Activated CD8-positive, alpha-beta memory T cell treated with anti-CD3 and anti-CD28 coated beads for 36 hours (primary cell): ENCODE measurements around the gene OPCML. TPM values are rescaled to one million over a fixed set of nuclear protein-coding genes. Genes with fewer than 3 reads are reported as not detected.

Experiments used
- CTCF ChIA-PET: fragments of 350-600 bp; sonication (Branson Sonifier 250); formaldehyde crosslinking; loops from one replicate; lab custom pipeline; 2021; ENCODE audit warnings: antibody characterized with exemption; lab: Charles Lee
- POLR2A ChIA-PET: fragments of 350-600 bp; sonication (Branson Sonifier 250); formaldehyde crosslinking; loops from one replicate; lab custom pipeline; 2021; ENCODE audit warnings: antibody characterized with exemption; lab: Charles Lee
- total RNA-seq, 2 experiments: library from RNA; stranded (reverse); gene quantifications; one replicate each; pipeline ENCODE4 v1.2.3, GENCODE V29; 2021

OPCML gene
- total RNA-seq, 2 experiments from 2014 or later = not detected

- POLR2A ChIA-PET = no interaction called here
- CTCF ChIA-PET = no interaction called here
Measured at GRCh38 chr11:132988411-132988810, 543.9 kb downstream of the OPCML start.

DNA sequence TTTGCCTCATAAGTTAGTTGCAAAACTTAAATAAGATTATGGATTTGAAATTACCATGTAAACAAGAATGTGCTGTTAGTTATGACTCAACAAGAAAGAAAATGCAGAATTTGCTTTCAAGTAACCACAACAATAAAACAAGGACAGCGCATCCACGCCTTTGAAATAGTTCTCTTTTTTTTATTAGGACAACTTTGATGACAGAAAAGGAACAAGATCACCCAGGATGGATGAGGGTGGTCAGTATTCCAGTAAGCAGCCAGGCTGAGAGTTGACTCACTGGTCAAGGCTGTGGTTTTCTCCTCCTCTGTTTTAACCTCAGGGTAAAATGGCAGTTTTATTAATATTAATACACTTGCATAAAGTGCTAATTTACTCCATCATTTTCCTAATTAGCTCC lies 544.4 kb downstream of the OPCML start:
- CTCF ChIA-PET = no interaction called here

DNA sequence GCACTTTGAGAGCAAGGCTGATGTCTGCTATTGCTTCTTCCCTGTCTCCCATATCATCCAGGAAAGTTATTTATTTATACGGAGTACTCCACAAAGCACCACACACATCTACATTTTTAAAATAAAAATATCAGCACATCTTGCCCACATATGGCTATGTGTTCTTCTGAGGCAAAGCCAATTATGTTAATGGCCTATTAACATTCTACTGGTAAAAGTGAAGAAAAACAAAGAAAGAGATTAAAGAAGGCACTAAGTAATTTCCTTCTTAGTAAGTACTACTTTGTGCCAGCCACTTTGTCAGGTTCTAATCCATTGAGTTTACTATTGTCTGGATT lies 548.7 kb downstream of the OPCML start:
- POLR2A ChIA-PET = no interaction called here
- CTCF ChIA-PET = no interaction called here

More for the DNA sequence above, 544.4 kb downstream of the OPCML start:
- POLR2A ChIA-PET = no interaction called here

DNA sequence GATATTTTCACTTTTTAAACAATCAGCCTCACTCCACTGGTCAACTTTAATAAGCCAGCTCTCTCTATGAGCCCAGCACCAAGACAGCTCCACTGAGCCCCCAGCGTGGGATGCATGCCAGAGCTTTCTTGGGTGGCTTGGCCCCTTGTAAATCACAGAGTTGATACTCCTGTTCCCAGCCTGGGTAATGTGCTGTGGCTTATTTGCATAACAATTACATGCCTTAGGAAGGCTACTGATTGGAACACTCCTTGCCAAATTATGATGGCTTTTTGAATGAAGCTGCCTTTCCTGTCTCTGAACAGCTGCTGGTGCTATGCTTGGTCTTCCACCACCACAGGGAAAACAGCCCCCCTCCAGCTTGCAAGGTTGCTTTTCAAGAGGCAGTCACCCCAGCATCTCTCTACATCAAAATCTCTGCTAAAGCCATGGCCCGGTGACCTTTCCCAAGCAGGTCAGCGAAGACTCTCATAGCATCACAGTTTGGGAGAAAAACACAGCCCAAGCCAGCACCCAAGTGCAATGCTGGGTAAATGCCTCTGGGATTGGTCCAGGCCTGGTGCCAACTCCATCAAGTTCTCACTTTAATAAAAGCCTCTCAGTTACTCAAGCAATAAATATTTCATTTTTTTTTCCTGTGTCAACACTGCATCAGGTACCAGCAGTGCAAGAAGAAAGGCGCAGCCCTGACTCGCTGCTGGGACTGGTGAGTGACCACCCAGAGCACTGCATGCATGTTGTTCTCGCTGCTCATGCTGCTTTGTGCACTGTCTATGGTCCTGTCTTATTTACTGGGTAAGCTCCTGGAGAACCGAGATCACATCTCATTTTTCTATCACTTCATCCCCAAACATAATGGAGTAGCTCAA lies 549.3 kb downstream of the OPCML start:
- CTCF ChIA-PET = no interaction called here
- POLR2A ChIA-PET = no interaction called here

DNA sequence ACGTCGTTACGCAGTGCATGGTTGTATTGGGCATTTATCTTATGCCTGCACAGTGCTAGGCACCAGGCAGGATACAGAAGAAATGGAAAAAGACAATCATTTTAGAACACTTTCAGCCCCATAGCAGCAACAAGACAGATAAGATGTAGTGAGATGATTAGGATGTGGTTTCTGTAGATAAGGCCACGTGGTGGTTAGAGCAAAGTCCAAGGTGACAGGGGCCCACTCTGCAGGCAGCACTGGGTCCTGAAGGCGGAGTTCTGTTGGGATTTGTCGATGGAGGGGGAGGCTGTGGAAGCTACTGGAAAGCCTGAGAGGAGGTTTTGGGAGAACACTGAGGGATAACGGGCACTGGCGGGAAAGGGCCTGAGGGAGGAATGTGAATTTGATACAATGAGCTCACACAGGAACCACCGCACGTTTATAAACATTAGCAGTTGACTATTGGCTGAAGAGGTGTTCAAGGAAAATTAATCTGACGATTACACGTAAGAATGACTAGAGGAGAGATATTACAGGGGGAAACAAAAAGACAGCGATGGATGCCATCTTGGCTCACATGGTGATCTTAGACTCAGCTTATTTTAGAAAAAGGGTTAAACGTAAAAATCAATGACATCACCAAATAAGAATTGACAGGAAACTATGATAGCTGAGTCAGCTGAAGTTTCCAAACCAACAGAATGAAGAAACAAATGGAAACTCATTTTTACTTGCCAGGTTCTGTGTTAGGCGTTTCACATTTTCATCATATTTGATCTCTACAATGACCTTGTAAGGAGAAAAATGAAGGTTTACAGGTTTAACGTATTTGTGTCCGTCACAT lies 551.0 kb downstream of the OPCML start:
- ChIA-PET POLR2A (no interaction called here), CTCF (no interaction called here)

DNA sequence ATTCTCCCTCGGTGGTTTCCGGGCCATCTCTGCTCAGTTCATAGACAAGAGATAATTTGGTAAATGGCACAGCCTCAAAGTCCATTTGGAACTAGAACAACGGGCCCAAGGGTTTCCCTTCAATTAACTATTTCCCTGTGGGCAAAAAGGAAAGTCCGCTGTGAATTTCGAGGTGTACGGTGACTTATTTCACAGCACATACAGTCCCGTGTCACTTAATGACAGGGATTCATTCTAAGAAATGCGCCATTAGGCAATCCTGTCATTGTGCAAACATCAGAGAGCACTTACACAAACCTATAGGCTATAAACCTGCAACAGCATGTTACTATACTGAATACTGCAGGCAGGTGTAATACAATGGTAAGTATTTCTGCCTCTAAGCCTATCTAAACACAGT lies 551.6 kb downstream of the OPCML start:
- POLR2A ChIA-PET = no interaction called here
- CTCF ChIA-PET = no interaction called here

GRCh38 chr11:132977746-132978145 lies 554.6 kb downstream of the OPCML start:
- CTCF ChIA-PET = no interaction called here
- POLR2A ChIA-PET = no interaction called here

GRCh38 chr11:132977241-132977640 lies 555.1 kb downstream of the OPCML start:
- POLR2A ChIA-PET = no interaction called here
- CTCF ChIA-PET = no interaction called here

DNA sequence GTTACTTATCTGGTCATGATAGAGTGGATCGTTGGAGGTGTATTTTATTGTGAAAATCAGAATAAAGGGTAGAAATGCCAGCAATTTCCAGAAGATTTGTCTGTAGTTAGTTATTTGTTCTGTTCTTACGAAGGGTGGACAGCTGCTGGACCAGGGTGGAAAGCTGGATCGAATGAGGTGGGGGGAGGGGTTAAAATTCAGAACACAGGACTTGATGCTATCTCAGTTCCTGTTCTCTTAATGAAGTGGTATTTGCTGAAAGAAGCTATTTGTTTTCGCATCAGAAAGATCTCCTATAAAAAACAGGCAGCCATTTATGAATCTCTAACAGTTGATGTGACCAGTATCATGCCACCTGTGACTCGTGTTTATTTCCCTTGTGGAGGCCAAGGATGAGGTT lies 556.2 kb downstream of the OPCML start:
- ChIA-PET POLR2A (no interaction called here), CTCF (no interaction called here)

GRCh38 chr11:132973686-132974085 lies 558.6 kb downstream of the OPCML start:
- ChIA-PET POLR2A (no interaction called here), CTCF (no interaction called here)

DNA sequence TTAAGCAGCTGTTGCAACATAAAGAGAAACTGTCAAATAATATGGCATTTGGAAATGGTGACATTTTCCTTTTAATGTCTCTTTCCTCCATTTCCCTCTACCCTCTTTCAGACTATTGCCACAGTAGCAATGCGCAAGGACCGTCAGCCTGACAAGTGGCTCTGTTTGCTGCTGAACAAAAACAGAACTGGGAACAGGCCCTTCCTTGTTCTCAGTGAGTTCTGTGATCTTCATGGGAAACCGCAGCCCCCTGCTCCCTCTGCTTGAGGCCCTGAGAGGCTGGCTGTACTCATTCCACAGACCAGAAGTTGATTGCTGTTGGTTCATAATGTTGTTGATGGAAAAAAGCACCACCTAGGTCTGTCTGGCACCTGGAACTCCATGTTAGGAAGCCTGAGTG lies 559.7 kb downstream of the OPCML start:
- CTCF ChIA-PET = no interaction called here
- POLR2A ChIA-PET = no interaction called here

DNA sequence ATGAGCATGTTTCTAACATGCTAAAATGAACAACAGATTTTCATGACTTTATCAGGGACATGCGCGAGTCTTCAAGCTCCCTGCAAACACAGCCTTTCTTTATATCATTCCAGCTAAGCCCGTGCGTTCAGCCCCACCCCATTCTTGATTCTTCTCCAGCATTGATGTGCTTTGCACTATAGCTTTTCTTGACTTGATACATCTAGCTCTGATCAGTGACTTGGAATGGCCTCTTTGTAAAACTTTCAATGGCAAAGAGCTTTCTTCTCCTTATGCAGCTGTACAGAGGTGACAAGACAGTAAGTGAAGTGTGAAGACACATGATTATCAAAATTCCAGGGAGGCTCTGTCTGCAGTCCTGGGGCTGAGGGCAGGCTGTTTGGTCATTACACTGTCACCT lies 561.0 kb downstream of the OPCML start:
- CTCF ChIA-PET = no interaction called here

GRCh38 chr11:132969892-132970291 lies 562.4 kb downstream of the OPCML start:
- ChIA-PET CTCF (no interaction called here), POLR2A (no interaction called here)

More for the DNA sequence above, 561.0 kb downstream of the OPCML start:
- POLR2A ChIA-PET = no interaction called here

DNA sequence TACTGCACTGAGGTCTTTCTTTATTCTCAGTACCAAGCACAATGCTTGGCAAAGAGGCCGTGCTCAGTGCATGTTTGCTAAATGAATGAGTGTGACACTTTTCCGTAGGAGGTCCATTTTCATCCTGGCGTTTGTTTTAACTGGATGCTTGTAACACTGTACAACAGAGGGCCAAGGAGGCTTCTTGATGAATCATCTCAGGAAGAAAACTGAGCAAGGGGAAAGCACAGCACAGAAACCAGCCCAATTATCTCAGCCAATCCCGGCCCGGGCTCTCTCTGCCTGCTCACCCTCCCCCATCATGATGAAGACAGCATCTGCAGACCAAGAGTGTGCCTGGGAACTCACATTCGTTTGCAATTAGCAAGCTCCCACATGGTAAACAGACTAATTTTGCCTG lies 570.3 kb downstream of the OPCML start:
- ChIA-PET POLR2A (no interaction called here), CTCF (no interaction called here)

DNA sequence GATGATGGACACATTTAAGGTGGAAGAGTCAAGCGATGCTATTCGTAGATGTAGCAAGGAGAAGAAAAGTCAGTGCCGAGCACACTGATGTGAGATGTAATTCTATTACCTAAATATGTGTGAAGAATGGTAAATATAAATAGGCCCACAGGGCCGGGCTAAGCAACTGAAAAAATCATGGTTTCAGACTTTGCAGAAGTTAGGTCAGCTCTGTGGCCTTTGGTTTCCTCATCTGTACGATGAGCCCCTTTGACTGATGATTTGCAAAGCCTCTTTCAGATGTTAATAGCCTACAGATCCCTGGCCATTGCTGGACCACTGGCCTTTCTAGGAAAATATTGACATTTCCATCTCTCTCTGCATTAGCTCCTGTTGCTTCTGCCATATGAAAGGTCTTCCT lies 570.8 kb downstream of the OPCML start:
- POLR2A ChIA-PET = no interaction called here
- CTCF ChIA-PET = no interaction called here

- ChIA-PET POLR2A (no interaction called here), CTCF (no interaction called here)
Measured at GRCh38 chr11:132960273-132961078, 571.8 kb downstream of the OPCML start.

- POLR2A ChIA-PET = no interaction called here
- CTCF ChIA-PET = no interaction called here
Measured at GRCh38 chr11:132959693-132960092, 572.6 kb downstream of the OPCML start.

- ChIA-PET POLR2A (no interaction called here), CTCF (no interaction called here)
Measured at GRCh38 chr11:132957881-132958280, 574.4 kb downstream of the OPCML start.

DNA sequence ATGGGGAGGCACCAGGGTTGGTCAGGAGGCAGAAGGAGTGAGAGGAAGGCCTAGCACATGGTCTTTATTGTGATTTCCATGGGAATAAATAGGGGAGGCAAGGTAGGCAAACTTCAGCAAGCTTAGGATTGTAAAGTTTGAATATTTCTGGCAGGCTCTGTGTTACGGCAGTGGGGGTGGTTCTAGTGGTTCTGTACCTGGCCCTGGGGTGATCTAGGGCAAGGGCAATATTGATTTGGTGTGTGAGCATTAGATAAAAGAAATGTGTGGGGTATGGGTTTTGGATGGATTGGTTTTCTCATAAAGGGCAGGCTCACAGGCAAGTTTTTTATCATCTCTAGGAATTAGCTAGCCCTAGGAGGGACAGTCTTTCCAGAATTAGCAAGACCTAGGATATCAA lies 584.0 kb downstream of the OPCML start:
- POLR2A ChIA-PET = no interaction called here
- CTCF ChIA-PET = no interaction called here

DNA sequence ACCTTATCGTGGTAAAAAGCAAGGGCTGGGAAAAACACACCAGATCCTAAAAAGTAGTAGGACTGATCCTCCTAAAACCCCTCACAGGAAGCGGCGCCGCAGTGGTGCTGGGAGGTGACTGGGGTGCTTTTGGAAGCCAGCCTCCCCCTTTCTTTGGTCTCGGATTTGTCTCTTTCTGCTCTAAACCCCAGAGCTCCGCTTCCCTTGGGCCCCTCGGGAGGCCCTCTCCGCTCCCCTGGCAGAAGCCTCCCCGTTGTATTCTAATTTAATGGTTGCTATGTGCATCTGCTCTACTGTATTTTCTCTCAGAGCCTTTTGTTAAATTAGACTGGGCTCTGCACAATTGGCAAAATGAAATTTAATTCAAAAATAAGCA lies 587.7 kb downstream of the OPCML start:
- POLR2A ChIA-PET = no interaction called here
- CTCF ChIA-PET = no interaction called here
